Measurements from ENCODE around the gene CCDC12.
A peak's percentile ranks its signal among the peaks of the same experiment; 100 is the strongest.
"Not testable (repeated sequence)": the region's sequence is repeated elsewhere in the genome, so short reads cannot be mapped to it uniquely, and the experiment has no call there.

Gene CCDC12

GRCh38 chr3:46978985-46979944 lies 2.7 kb upstream of the CCDC12 start, which contains the start of gene NBEAL2:
Gene NBEAL2 (plus strand): TSS chr3:46979666. CDS start chr3:46979862, 196 bp downstream.
- DNase-seq = peak; percentile 70

GRCh38 chr3:46978381-46978780 lies 1.8 kb upstream of the CCDC12 start:
- DNase-seq = no peak

GRCh38 chr3:46977811-46978195 lies 1.3 kb upstream of the CCDC12 start:
- DNase-seq = no peak

- no peak for DNase-seq
These were observed 1.9 kb downstream of the CCDC12 start for GRCh38 chr3:46974421-46975171.

GRCh38 chr3:46972396-46972795 lies 4.1 kb downstream of the CCDC12 start:
- DNase-seq = no peak

GRCh38 chr3:46971742-46972141 lies 4.8 kb downstream of the CCDC12 start:
- no peak for DNase-seq

GRCh38 chr3:46971151-46971550 lies 5.4 kb downstream of the CCDC12 start:
- DNase-seq = no peak

- no peak for DNase-seq
These were observed 6.0 kb downstream of the CCDC12 start for GRCh38 chr3:46970391-46971091.

- no peak for DNase-seq
These were observed 7.6 kb downstream of the CCDC12 start for GRCh38 chr3:46968783-46969428.

GRCh38 chr3:46966811-46967210 lies 9.7 kb downstream of the CCDC12 start:
- no peak for DNase-seq

GRCh38 chr3:46965151-46965550 lies 11.4 kb downstream of the CCDC12 start:
- DNase-seq = no peak

GRCh38 chr3:46964038-46964590 lies 12.4 kb downstream of the CCDC12 start:
- DNase-seq = not testable (repeated sequence)

- DNase-seq = no peak
These were observed 13.6 kb downstream of the CCDC12 start for GRCh38 chr3:46962990-46963389.

GRCh38 chr3:46962427-46962826 lies 14.1 kb downstream of the CCDC12 start:
- DNase-seq = no peak

GRCh38 chr3:46960835-46961234 lies 15.7 kb downstream of the CCDC12 start:
- no peak for DNase-seq

- no peak for DNase-seq
These were observed 16.4 kb downstream of the CCDC12 start for GRCh38 chr3:46960081-46960701.

- DNase-seq = no peak
These were observed 17.4 kb downstream of the CCDC12 start for GRCh38 chr3:46959161-46959511.

- no peak for DNase-seq
These were observed 17.9 kb downstream of the CCDC12 start for GRCh38 chr3:46958467-46959160.

GRCh38 chr3:46957092-46957820 lies 19.3 kb downstream of the CCDC12 start:
- no peak for DNase-seq

GRCh38 chr3:46955801-46956259 lies 20.7 kb downstream of the CCDC12 start:
- no peak for DNase-seq
